HG03159 (cell line): Measurements from ENCODE around the gene PGAM5.

Source experiments
- ATAC-seq: cut with Tn5 transposase; IDR thresholded peaks from one replicate; pipeline ENCODE4 v1.9.1; 2021; ENCODE audit warnings: mild to moderate bottlenecking, moderate library complexity; ENCODE audit not compliant: unreplicated experiment

Gene PGAM5

GRCh38 chr12:132719141-132719953 is 8.7 kb downstream of the PGAM5 start:
- no peak for ATAC-seq

DNA sequence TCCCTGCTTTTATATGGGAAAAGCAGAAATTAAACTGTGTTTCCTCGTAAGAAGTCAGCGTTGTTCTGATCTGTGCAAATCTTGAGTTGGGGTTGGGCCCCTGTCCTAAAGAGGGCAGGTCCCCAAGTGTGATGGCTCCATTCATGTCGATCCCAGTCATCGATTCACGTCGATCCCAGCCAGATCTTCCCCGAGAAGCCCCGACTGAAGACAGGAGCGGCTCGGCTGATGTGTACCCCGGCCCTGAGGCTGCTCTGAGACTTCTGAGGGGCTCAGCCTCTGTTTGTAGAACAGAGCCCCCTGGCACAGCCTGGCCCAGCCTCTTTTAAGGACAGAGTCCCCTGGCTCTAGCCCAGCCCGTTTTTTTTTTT is 9.3 kb downstream of the PGAM5 start:
- no peak for ATAC-seq

DNA sequence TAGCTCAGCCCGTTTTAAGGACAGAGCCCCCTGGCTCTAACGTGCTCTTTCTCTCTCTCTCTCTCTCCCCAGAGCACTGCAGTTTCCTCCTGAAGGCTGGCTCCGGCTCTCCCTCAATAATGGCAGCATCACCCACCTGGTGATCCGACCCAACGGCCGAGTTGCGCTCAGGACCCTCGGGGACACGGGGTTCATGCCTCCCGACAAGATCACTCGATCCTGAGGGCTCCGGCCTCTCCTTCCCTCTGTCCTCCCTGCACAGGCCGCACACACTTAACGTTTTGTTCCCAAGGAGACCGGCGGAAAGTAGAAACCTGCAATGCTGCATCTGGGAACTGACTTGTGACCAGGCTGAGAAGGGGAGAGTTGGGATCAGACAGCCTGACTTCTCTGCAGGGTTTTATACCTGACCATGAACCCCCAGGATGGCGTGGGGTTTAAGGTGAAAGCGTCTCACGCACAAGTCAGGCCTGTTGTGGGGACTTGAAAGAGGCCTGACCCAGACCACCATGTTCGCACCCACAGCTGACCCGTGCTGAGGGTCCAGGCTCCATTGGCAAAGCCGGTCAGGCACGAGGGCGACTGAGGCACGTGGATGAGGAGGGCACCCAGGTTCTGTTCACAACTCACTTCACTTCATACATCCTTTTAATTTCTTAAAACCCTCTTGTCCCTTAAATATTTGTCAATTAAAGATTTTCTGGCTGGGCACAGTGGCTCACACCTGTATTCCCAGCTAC is 10.1 kb downstream of the PGAM5 start:
- no peak for ATAC-seq

DNA sequence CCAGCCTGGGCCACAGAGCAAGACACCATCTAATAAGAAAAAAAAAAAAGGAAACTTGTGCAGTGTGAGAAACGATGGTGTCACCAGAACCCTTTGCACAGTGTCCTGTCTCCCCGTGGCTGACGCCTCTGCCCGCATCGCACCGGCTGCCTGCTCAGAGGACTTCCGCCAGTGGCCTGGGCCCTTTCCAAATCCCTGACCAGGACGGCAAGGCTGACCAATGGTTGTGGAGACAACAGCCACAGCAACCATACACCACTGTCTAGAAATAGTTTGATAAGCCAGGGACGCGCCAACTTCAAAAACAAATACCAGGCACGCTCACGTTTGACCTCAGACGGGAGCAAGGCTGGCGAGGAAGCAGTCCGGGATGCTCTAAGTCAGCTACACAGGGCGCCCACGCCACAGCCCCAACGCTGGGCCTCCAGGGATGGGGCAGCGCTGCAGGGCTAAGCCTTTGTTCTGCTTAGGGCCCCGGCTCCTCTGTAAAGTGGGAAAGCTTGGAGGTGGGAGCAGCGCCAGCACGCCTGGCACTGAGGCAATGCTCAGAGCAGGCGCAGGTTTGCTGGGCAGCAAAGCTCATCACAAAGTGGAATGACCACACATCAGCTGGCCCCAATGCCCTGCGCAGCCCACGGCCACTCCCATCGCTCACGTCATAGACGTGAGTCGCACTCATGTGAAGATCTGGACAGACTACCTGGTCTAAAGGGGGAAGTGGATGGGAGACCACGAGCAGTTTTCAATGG is 12.5 kb downstream of the PGAM5 start:
- no peak for ATAC-seq

DNA sequence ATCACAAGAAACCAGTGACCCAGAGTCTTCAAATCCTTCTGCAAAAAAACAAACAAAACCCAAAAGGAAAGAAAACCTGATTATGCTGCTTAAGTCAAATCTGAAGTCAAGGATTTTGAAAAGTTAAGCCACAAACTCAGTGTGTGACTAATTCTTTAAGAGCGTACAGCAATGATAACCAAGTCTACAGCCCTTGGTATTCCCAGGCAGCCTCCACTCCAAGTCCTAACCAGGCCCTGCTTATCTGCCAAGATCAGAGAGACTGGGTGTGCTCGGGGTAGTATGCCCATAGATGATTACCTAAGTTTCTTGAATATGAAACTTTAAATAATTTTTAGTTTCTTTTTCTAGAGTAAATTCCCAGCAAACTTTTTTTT is 13.1 kb downstream of the PGAM5 start:
- no peak for ATAC-seq

GRCh38 chr12:132724506-132725241 is 14.0 kb downstream of the PGAM5 start:
- no peak for ATAC-seq

- ATAC-seq, result no peak
Observed at GRCh38 chr12:132726386-132726785, 15.7 kb downstream of the PGAM5 start.

GRCh38 chr12:132727091-132727794 is 16.6 kb downstream of the PGAM5 start:
- no peak for ATAC-seq

DNA sequence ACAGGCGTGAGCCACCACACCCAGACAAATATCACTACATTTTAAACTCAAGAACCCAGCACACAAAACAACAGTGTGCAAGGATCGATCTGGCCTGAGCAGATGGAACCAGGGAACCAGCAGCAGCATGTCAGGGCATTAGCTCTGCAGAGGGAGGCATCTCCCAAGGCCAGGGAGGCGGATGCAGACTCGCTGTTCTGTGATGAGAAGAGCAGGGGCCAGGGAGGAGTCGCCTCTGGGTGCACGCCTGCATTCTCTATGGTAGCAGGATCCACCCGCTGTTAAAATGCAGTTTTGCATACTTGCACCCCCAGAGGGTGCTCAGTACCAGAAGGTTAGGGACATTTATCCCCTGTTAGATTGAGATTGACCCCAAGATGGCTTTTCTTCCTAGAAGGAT is 17.9 kb downstream of the PGAM5 start:
- ATAC-seq, result no peak

GRCh38 chr12:132729541-132730320 is 19.1 kb downstream of the PGAM5 start:
- ATAC-seq, result no peak

- no peak for ATAC-seq
Observed at GRCh38 chr12:132730353-132730752, 19.7 kb downstream of the PGAM5 start.

DNA sequence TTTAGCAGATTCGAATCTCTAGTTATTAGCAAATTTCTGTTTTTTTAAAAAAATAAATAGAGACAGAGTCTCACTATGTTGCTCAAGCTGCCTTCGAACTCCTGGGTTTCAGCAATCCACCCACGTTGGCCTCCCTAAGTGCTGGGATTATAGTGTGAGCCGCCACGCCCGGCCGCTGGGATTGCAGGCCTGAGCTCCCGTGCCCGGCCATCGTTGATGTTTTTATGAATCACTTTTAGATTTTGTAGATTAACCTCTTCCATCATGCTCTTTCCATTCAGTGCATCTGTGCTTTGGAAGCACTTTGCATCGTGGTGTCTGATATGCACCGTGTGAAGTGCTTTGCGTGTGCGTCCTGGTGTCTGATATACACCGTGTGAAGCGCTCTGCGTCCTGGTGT is 20.9 kb downstream of the PGAM5 start:
- no peak for ATAC-seq

DNA sequence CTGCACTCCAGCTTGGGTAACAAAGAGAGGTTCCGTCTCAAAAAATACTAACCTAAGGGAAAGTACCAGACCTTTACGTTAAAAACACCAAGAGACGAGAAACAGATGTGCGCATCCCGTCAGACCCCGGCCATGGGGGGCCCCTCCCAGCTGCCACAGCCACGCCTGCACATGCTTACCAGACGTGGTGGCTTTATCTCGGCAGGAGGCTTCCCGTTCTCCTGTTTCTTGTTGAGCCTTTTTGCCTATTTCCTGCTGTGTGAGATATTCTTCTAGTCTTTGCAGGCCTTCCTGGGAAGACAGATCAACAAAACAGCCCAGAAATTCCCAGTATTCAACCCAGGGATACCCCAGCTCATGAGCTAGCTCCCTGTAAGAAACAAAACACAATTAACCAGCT is 23.6 kb downstream of the PGAM5 start:
- ATAC-seq, result no peak

- no peak for ATAC-seq
Observed at GRCh38 chr12:132735496-132735895, 24.9 kb downstream of the PGAM5 start.

- ATAC-seq, result no peak
Observed at GRCh38 chr12:132736378-132736777, 25.7 kb downstream of the PGAM5 start.

DNA sequence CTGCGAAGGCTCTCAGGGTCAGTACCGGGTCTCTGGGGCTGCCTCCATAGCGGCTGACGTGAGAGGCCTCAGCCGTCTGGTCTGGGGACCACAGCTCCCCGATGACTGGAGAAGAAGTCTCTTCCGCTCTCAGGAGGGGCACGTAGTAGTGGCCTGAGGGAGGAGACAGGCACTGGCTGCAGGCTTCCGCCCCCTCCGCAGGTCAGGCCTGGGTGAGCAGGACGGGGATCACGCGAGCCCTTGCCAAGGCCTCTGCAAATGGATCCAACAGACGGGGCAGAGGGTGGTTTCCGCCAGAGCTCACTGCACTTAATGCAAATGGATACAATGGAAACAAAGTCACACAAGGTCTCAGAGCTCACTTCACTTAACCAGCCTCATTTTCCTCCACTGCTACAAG is 26.3 kb downstream of the PGAM5 start:
- ATAC-seq, result no peak

- ATAC-seq, result no peak
Observed at GRCh38 chr12:132739600-132740312, 29.1 kb downstream of the PGAM5 start.

- ATAC-seq, result no peak
Observed at GRCh38 chr12:132740313-132740646, 29.6 kb downstream of the PGAM5 start.

GRCh38 chr12:132740652-132741051 is 30.0 kb downstream of the PGAM5 start:
- ATAC-seq, result no peak
